Fibroblast of pulmonary artery (primary cell): ENCODE data around the gene EIF1B.

Experiments
- DNase-seq: peaks from one replicate; pipeline ENCODE4 v3.0.0-alpha.2; 2010; ENCODE audit warnings: low read depth
- H3K4me3 ChIP-seq: replicated peaks from 2 replicates; pipeline ENCODE4 v1.5.1; 2011; ENCODE audit warnings: low read depth, mild to moderate bottlenecking, control low read depth, low read length, moderate library complexity
- CTCF ChIP-seq: IDR thresholded peaks from 2 replicates; pipeline ENCODE4 v1.5.1; 2011; ENCODE audit warnings: mild to moderate bottlenecking, control low read depth, low read length, inconsistent platforms; ENCODE audit errors: missing control alignments

EIF1B gene

GRCh38 chr3:40308725-40309417, 636 bp upstream of the EIF1B start:
- TF ChIP-seq CTCF = no peak
- no peak for DNase-seq
- H3K4me3 ChIP-seq = peak overlapping the region; percentile 96

GRCh38 chr3:40309925-40310695, 603 bp downstream of the EIF1B start:
- H3K4me3 ChIP-seq = peak overlapping the region; percentile 96
- TF ChIP-seq CTCF = no peak
- peak; percentile 42 for DNase-seq

DNA sequence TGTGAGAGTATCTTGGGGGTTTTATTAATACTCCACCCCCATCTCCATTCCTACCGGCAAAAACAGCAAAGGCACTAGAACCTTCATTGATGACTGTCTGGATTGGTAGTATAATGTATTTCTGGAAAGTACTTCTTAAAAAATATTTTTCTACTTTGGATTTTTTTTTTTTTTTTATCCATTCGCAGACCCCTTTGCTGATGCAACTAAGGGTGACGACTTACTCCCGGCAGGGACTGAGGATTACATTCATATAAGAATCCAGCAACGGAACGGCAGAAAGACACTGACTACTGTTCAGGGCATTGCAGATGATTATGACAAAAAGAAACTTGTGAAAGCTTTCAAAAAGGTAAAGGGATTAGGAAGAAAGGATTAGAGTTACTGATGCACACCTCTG, 1.2 kb downstream of the EIF1B start:
- peak; percentile 52 for DNase-seq
- H3K4me3 ChIP-seq = peak overlapping the region; percentile 96
- no peak for TF ChIP-seq CTCF

GRCh38 chr3:40312661-40313226, 3.2 kb downstream of the EIF1B start:
- peak; percentile 47 for DNase-seq
- TF ChIP-seq CTCF = no peak
- no peak overlapping the region for H3K4me3 ChIP-seq

- peak; percentile 29 for DNase-seq
- TF ChIP-seq CTCF = no peak
- no peak overlapping the region for H3K4me3 ChIP-seq
These were observed 4.7 kb downstream of the EIF1B start for GRCh38 chr3:40313975-40314860.

DNA sequence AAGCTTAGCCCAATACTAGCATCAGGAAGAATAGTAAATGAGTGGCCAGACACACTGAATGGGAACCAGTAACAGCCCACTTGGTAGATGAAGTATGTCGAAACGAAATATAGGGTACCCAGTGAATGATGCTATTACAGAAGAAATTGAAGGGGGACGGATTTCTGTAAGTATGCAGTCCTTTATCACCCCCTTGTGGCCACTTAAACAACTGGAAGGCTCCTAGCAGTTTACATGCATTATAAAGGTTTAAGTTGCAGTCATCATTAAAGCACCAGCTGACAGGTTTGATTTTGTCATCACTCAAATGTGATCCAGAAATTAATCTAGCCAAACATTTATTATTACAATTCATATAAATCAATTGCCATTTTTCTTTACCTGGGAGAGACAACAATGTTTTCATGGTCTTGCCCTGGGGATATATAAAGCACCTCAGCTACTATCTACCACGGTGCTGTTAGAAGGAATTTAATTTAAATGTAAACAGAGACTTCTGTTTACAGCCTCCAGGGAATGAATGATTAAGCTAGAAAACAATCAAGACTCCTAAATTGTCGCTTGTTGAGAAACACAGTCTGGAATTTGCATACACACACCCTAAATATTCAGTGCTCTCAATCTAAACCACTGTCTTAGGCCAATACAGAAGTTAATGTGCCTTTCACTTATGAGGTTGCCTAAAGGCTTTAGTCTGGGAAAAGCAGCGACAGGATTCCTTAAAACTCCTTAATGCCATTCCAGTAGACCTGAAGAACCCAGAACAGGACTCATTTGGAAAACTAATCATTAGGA, 7.8 kb downstream of the EIF1B start:
- peak; percentile 84 for DNase-seq
- TF ChIP-seq CTCF = peak; percentile 85
- no peak overlapping the region for H3K4me3 ChIP-seq
